ENCODE measurements around the gene MORN1. TPM values are rescaled to one million over a fixed set of nuclear protein-coding genes. Genes with fewer than 3 reads are reported as not detected.

MORN1 gene
- total RNA-seq, 1 experiment from 2014 or later: 47.8 TPM

DNA sequence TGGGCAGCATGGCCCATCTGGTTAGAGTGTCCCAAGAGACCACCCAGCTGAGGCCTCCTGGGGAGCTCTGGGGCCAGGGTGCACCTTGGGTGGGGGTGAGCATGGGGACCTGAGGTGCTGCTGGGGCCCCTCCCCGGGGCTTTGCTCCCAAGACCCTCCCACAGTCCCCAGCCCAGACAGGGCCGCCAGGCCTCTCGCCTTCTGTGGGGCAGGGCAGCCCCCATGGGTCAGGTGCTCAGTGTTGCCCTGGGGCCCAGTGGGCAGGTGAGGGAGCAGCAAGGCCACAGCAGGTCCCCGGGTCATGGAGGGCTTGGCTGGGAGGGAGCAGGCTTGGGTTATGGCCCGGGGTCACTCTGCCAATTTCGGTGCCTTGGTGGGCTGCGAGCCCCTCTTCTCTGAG is 45.5 kb upstream of the MORN1 start:
- H3K4me2 ChIP-seq: no peak overlapping the region
- H3K9me2 ChIP-seq (ENCODE audit: insufficient read depth): no peaks in the 10 kb centered on the region
- TF ChIP-seq, protein P1, sequence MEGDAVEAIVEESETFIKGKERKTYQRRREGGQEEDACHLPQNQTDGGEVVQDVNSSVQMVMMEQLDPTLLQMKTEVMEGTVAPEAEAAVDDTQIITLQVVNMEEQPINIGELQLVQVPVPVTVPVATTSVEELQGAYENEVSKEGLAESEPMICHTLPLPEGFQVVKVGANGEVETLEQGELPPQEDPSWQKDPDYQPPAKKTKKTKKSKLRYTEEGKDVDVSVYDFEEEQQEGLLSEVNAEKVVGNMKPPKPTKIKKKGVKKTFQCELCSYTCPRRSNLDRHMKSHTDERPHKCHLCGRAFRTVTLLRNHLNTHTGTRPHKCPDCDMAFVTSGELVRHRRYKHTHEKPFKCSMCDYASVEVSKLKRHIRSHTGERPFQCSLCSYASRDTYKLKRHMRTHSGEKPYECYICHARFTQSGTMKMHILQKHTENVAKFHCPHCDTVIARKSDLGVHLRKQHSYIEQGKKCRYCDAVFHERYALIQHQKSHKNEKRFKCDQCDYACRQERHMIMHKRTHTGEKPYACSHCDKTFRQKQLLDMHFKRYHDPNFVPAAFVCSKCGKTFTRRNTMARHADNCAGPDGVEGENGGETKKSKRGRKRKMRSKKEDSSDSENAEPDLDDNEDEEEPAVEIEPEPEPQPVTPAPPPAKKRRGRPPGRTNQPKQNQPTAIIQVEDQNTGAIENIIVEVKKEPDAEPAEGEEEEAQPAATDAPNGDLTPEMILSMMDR (conservative IDR thresholded peaks at IDR 0.05): no peak
- no peak for TF ChIP-seq EZH2 (IDR thresholded peaks at IDR 0.05; ENCODE audit: low read depth)
- BruUV-seq (replicated peaks): no TSS peak
- H3K9me3 ChIP-seq (ENCODE audit: insufficient read depth, low read depth): no peaks in the 10 kb centered on the region
- peaks cover 5% of the 10 kb centered on the region; the same call in 1 of the 2 replicates for H4K20me1 ChIP-seq (ENCODE audit: insufficient read depth)
- no peaks in the 10 kb centered on the region for H3K79me2 ChIP-seq (ENCODE audit: low read depth)
- H2AFZ ChIP-seq: no peak overlapping the region
- H3K27me3 ChIP-seq (ENCODE audit: insufficient read depth, low read depth): peaks cover 76% of the 10 kb centered on the region
- DNase-seq: no peak
- H3K4me3 ChIP-seq: no peak overlapping the region
- H3K27ac ChIP-seq: no peak overlapping the region
- ChIA-PET POLR2A (ENCODE audit: unreplicated experiment) (no interaction called here), CTCF (no interaction called here)
- H3K4me1 ChIP-seq (replicated peaks; ENCODE audit: insufficient read depth): no peaks in the 10 kb centered on the region
- intact Hi-C loops (cut with micrococcal nuclease; ENCODE audit: unreplicated experiment): no loop called here
- H3K36me3 ChIP-seq (ENCODE audit: low read depth): no peaks in the 10 kb centered on the region
- no peaks in the 10 kb centered on the region for H3F3A ChIP-seq (ENCODE audit: insufficient read depth, low read depth)

DNA sequence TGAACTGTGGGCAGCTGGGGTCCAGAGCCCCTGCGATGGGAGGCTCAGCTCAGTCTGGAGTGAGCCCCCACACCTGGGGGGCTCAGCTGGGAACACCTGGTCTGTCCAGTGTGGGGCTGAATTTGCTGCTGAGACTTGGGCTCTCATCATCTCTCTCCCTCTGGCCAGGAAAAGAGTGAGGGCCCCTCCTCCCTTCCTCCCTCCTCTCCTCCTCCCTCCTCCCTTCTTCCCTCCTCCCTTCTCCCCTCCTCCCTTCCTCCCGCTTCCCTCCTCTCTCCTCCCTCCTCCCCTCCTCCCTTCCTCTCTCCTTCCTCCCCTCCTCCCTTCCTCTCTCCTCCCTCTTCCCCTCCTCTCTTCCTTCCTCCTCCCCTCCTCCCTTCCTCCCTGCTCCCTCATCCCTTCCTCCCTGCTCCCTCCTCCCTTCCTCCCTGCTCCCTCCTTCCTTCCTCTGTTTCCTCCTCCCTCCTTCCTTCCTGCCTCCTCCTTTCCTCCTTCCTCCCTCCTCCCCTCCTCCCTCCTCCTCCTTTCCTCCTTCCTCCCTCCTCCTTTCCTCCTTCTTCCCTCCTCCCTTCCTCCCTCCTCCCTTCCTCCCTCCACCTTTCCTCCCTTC is 44.5 kb upstream of the MORN1 start:
- H3K27me3 ChIP-seq (ENCODE audit: insufficient read depth, low read depth): peaks cover 69% of the 10 kb centered on the region
- no peaks in the 10 kb centered on the region for H3K4me1 ChIP-seq (replicated peaks; ENCODE audit: insufficient read depth)
- no peaks in the 10 kb centered on the region for H3K9me3 ChIP-seq (ENCODE audit: insufficient read depth, low read depth)
- H3K4me2 ChIP-seq: no peak overlapping the region
- no peak overlapping the region for H3K4me3 ChIP-seq
- ChIA-PET CTCF (no interaction called here), POLR2A (ENCODE audit: unreplicated experiment) (no interaction called here)
- no peak overlapping the region for H3K27ac ChIP-seq
- intact Hi-C loops (cut with micrococcal nuclease; ENCODE audit: unreplicated experiment): no loop called here
- no peak overlapping the region for H2AFZ ChIP-seq
- no peaks in the 10 kb centered on the region for H3K9me2 ChIP-seq (ENCODE audit: insufficient read depth)
- H4K20me1 ChIP-seq (ENCODE audit: insufficient read depth): no peaks in the 10 kb centered on the region; the same call in 1 of the 2 replicates
- H3F3A ChIP-seq (ENCODE audit: insufficient read depth, low read depth): no peaks in the 10 kb centered on the region
- no peaks in the 10 kb centered on the region for H3K79me2 ChIP-seq (ENCODE audit: low read depth)
- BruUV-seq (replicated peaks): no TSS peak
- H3K36me3 ChIP-seq (ENCODE audit: low read depth): no peaks in the 10 kb centered on the region
- no peak for DNase-seq
- no peak for TF ChIP-seq EZH2 (IDR thresholded peaks at IDR 0.05; ENCODE audit: low read depth)
- TF ChIP-seq, protein P1 (conservative IDR thresholded peaks at IDR 0.05): no peak

DNA sequence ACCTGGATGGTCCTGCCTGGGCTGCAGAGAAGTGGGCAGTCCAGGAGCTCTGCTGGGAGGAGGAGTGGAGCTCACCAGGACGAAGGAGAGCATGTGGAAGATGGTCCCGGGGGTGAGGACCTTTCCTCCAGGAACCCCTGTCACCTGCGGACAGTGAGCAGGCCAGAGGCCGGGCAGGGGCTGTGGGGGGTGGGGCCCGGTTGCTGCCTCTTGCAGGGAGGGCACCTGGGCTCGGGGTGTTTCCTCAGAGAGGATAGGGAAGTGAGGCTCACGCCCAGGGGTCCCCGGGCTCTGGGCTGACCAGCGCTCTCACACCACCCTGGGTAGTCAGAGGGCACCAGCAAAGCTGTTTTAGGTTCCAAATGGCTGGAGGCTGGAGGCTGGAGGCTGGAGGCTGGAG is 43.7 kb upstream of the MORN1 start:
- no peak for TF ChIP-seq EZH2 (IDR thresholded peaks at IDR 0.05; ENCODE audit: low read depth)
- TF ChIP-seq, protein P1 (conservative IDR thresholded peaks at IDR 0.05): no peak
- Histone ChIP-seq H3F3A (ENCODE audit: insufficient read depth, low read depth) (no peaks in the 10 kb centered on the region), H3K9me3 (ENCODE audit: insufficient read depth, low read depth) (no peaks in the 10 kb centered on the region), H3K27ac (no peak overlapping the region), H3K4me3 (no peak overlapping the region), H3K4me1 (replicated peaks; ENCODE audit: insufficient read depth) (no peaks in the 10 kb centered on the region), H2AFZ (no peak overlapping the region), H3K79me2 (ENCODE audit: low read depth) (no peaks in the 10 kb centered on the region), H3K27me3 (ENCODE audit: insufficient read depth, low read depth) (peaks cover 66% of the 10 kb centered on the region), H3K4me2 (no peak overlapping the region), H3K9me2 (ENCODE audit: insufficient read depth) (no peaks in the 10 kb centered on the region), H3K36me3 (ENCODE audit: low read depth) (no peaks in the 10 kb centered on the region), H4K20me1 (ENCODE audit: insufficient read depth) (no peaks in the 10 kb centered on the region; the same call in 1 of the 2 replicates)
- DNase-seq: no peak
- BruUV-seq (replicated peaks): no TSS peak
- intact Hi-C loops (cut with micrococcal nuclease; ENCODE audit: unreplicated experiment): no loop called here
- POLR2A ChIA-PET (ENCODE audit: unreplicated experiment): no interaction called here
- CTCF ChIA-PET: no interaction called here
